ENCODE measurements around the gene GPR183. TPM values are rescaled to one million over a fixed set of nuclear protein-coding genes. Genes with fewer than 3 reads are reported as not detected.
A peak's percentile ranks its signal among the peaks of the same experiment; 100 is the strongest.

Gene GPR183
- total and polyA plus RNA-seq, 10 of the 15 experiments (the other 5 are each of a cell fraction or from before 2014, with no cell fraction given), result 134 to 669 (median 225) TPM

DNA sequence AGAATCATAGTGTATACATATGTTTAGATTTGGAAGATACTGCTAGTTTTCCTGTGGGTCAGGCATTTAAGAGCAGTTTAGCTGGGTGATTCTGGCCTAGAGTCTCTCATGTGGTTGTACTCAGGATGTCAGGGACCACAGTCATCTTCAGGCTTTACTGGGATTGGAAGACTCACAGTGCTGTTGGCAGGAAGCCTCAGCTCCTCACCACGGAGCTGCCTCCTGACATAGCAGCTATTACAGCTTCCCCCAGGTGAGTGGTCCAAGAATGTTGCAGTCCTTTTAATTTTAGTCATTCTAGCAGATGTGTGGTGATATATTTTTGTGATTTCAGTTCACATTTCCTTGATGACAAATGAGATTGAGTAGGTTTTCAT, 32.1 kb downstream of the GPR183 start:
- no peak overlapping the region for H3K4me3 ChIP-seq
- no peaks in the 10 kb centered on the region for H4K20me1 ChIP-seq (ENCODE audit: control insufficient read depth, insufficient read depth)
- no peaks in the 10 kb centered on the region; a peak in 2 of 4 replicates for H3K36me3 ChIP-seq (ENCODE audit: control insufficient read depth in 2 of 2, insufficient read depth in 2 of 2, low read length in 1 of 2)

More for the DNA sequence above, 32.1 kb downstream of the GPR183 start:
- ChIA-PET SMC1A (ENCODE audit: uncharacterized antibody, unreplicated experiment) (interaction anchor here (0.6 to 14.4 kb wide), 15 partner anchors 10 to 162 kb away, joined by 3 to 300 read pairs (median 5); partner anchors contain the start of genes GPR183 and UBAC2), RAD21 (ENCODE audit: unreplicated experiment) (interaction anchor here (0.5 to 12.6 kb wide), 8 partner anchors 9 to 162 kb away, joined by 3 to 293 read pairs (median 4); partner anchors contain the start of gene GPR183), CTCF (interaction anchor here (1.0 to 12.3 kb wide), 9 partner anchors 9 to 340 kb away, joined by 3 to 440 read pairs (median 5); no protein-coding TSS in a partner anchor), POLR2A (interaction anchor here (1.0 to 2.2 kb wide), 2 partner anchors 10 to 22 kb away, joined by 3 to 5 read pairs; no protein-coding TSS in a partner anchor)
- Histone ChIP-seq H3K9me3 (replicated peaks; ENCODE audit: control insufficient read depth, insufficient read depth, low read length) (peaks cover 10% of the 10 kb centered on the region; the same call in 2 of the 3 replicates), H3K79me2 (ENCODE audit: control insufficient read depth, insufficient read depth, low read length) (peaks cover 22% of the 10 kb centered on the region), H3K27me3 (replicated peaks in 1 of 2; ENCODE audit: control insufficient read depth in 2 of 2, insufficient read depth in 2 of 2, low read length in 1 of 2) (no peaks in the 10 kb centered on the region), H3K27ac (ENCODE audit: control insufficient read depth, insufficient read depth) (no peak overlapping the region), H3K9ac (ENCODE audit: control insufficient read depth, insufficient read depth, low read length) (no peak overlapping the region), H3K4me1 (ENCODE audit: control insufficient read depth, insufficient read depth, low read length) (peaks cover 40% of the 10 kb centered on the region), H3K4me2 (ENCODE audit: control insufficient read depth, insufficient read depth) (no peak overlapping the region), H2AFZ (ENCODE audit: control insufficient read depth, low read depth, low read length) (no peak overlapping the region)
- FAIRE-seq (no peak), ATAC-seq (peak; percentile 34), DNase-seq (ENCODE audit: low read depth, low spot score) (no peak)
- BruUV-seq (replicated peaks), result no TSS peak
- in situ Hi-C loops (cut with MboI), result no loop called here
- no peak for TF ChIP-seq JUNB (IDR thresholded peaks at IDR 0.05)
- TF ChIP-seq RUNX3 (IDR thresholded peaks at IDR 0.05; ENCODE audit: low read length), result peak; percentile 52
- TF ChIP-seq LARP7 (IDR thresholded peaks at IDR 0.05), result no peak
- no peak for TF ChIP-seq BCL3 (IDR thresholded peaks at IDR 0.05; ENCODE audit: borderline replicate concordance, insufficient read depth, low read depth, low read length, poor library complexity, severe bottlenecking)
- intact Hi-C loops (cut with micrococcal nuclease; ENCODE audit: unreplicated experiment), result no loop called here
- WGBS (ENCODE audit: insufficient coverage, insufficient replicate concordance, low lambda C conversion rate, missing lambda C conversion rate), result 32% methylated on average over 1 of the region's 1 CpG

Data from GM12878 (cell line).